SH-SY5Y (cell line): ENCODE measurements around the gene CLDN6.

Experiments used
- GATA2 ChIP-seq: IDR thresholded peaks from 2 replicates; pipeline ENCODE4 v1.6.1; 2011; ENCODE audit warnings: mild to moderate bottlenecking, low read depth, low read length
- GATA3 ChIP-seq: IDR thresholded peaks from 2 replicates; pipeline ENCODE4 v1.6.1; 2011; ENCODE audit warnings: low read depth, mild to moderate bottlenecking, low read length, moderate library complexity

- no peak for TF ChIP-seq GATA2
- no peak for TF ChIP-seq GATA3
These were observed 40.5 kb downstream of the CLDN6 start for GRCh38 chr16:2977440-2977839.
